SK-N-MC (cell line): ENCODE results near the gene TIMM10B.

ENCODE experiments used
- EZH2 ChIP-seq: fragments of 200-600 bp; sonication (generic); IDR thresholded peaks from one replicate; pipeline ENCODE4 v1.6.1; 2017; ENCODE audit warnings: antibody characterized with exemption
- POLR2AphosphoS5 ChIP-seq: IDR thresholded peaks from 2 replicates; pipeline ENCODE4 v1.6.1; 2012; ENCODE audit warnings: mild to moderate bottlenecking, low read depth, low read length, borderline replicate concordance

DNA sequence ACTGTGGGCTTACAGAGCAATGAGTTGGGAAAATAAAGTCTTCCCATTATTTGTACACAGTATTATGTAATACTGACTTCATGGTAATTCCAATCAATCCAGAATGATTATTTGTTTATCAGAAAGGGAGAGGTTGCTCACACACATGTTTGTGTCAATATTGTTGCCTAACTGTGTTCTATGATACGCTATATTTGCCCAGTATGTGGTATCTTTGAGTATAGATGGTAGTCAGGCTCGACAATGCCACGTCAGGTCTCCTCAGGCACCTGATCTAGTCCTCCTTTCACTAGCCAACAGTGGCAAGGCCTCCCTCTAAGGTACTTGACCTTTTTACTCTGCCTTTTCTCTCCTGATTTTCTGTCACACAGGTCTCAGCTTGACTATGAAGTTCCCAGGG, 21.1 kb downstream of the TIMM10B start:
- no peak for TF ChIP-seq EZH2
- no peak for TF ChIP-seq POLR2AphosphoS5
